ENCODE data around the gene TMEM45A. TPM values are rescaled to one million over a fixed set of nuclear protein-coding genes. Genes with fewer than 3 reads are reported as not detected.

Gene TMEM45A
- total RNA-seq, 2 donors from 2014 or later: 0.17 to 0.65 TPM

DNA sequence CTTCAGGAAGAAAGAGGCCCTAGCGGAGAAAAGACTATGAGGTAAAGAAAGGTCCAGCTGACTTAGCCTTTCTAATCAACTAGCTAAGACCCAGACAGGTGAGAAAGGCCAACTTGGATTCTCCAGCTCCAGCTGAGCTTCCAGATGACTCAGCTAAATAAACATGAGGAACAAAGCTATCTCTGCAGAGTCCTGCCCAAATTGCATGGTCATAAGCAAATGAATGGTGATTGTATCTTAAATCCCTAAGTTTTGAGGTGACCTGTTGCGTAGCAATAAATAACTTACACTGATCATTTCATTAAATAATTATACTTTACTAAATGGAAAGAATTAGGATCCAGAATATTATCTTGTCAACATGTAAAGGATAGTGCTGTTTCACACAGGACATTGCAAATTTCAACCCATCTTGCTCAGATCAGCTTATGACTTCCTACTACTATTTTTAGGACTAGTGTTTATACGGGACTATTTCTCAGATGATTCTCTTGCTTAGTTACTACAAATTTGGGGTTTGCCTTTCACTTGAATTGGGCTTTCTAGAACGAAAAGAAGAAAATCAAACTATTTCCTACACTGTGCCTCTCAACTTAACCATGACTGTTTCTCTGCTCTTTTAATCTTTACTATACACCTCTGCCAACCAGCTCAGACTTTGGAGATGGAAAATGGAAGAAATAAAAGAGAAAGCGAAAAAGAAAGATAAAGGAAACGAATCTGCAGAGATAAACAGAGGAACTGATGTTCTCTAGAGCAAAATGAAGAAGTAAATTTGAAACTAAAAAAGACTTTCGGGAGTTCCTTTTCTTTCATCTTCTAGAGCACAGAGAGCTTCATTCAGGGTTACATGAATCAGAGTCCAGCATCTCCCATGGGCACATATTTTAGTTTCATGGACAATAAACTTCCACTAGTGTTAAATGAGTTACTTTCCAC is 110.4 kb downstream of the TMEM45A start:
- no peak for DNase-seq
- peak; percentile 30 for ATAC-seq
- Mint-ChIP-seq H3K27ac (peak overlapping the region; percentile 10), H3K4me1 (peaks cover 13% of the 10 kb centered on the region), H3K27me3 (peaks cover 4% of the 10 kb centered on the region), H3K36me3 (ENCODE audit: low read depth) (peaks cover 2% of the 10 kb centered on the region), H3K4me3 (peak overlapping the region; percentile 74)
- no peaks in the 10 kb centered on the region for H3K9me3 ChIP-seq (ENCODE audit: control insufficient read depth, low read length, poor library complexity, severe bottlenecking)

DNA sequence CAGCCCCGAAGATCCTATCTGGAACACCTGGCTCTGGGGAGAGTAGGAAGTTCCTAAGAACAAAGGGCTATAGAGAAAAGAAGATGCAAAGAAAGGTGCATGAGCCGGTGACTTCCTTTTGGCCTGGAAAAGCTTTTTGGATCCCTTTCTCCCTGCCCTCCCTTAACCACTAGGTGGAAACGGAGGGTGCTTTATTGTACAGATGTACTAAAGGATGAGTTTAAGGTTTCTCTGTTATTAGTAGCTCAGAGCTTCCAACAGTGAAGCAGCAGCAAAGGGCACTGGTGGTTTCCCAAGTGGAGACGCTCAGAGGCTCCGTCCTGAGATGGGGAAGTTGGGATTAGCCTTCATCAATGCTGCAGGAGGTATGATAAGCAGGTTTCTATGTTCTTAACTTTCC is 111.0 kb downstream of the TMEM45A start:
- DNase-seq (no peak), ATAC-seq (no peak)
- no peaks in the 10 kb centered on the region for H3K9me3 ChIP-seq (ENCODE audit: control insufficient read depth, low read length, poor library complexity, severe bottlenecking)
- Mint-ChIP-seq H3K4me1 (peaks cover 13% of the 10 kb centered on the region), H3K27me3 (peaks cover 8% of the 10 kb centered on the region), H3K4me3 (no peak overlapping the region), H3K27ac (peak overlapping the region; percentile 10), H3K36me3 (ENCODE audit: low read depth) (no peaks in the 10 kb centered on the region)

- H3K36me3 Mint-ChIP-seq (ENCODE audit: low read depth): peaks cover 3% of the 10 kb centered on the region
- ATAC-seq (no peak), DNase-seq (no peak)
- no peak overlapping the region for H3K4me3 Mint-ChIP-seq
- H3K27ac Mint-ChIP-seq: no peak overlapping the region
- H3K27me3 Mint-ChIP-seq: peaks cover 27% of the 10 kb centered on the region
- H3K9me3 ChIP-seq (ENCODE audit: control insufficient read depth, low read length, poor library complexity, severe bottlenecking): no peaks in the 10 kb centered on the region
- H3K4me1 Mint-ChIP-seq: peaks cover 11% of the 10 kb centered on the region
Observed at GRCh38 chr3:100605358-100605757, 112.9 kb downstream of the TMEM45A start.

- no peak for ATAC-seq
- no peak overlapping the region for H3K27ac Mint-ChIP-seq
Observed at GRCh38 chr3:100606894-100607512, 114.6 kb downstream of the TMEM45A start.

GRCh38 chr3:100609305-100609704 is 116.9 kb downstream of the TMEM45A start, which contains the start of gene ADGRG7:
ADGRG7 (plus strand) TSS chr3:100609601; CDS start chr3:100609857, 256 bp downstream.
- Mint-ChIP-seq H3K4me1 (no peaks in the 10 kb centered on the region), H3K27me3 (peaks cover 52% of the 10 kb centered on the region), H3K27ac (no peak within 1 kb of the TSS), H3K36me3 (ENCODE audit: low read depth) (peaks cover 3% of the 10 kb centered on the region), H3K4me3 (no peak within 1 kb of the TSS)
- DNase-seq (no peak), ATAC-seq (no peak)
- no peaks in the 10 kb centered on the region for H3K9me3 ChIP-seq (ENCODE audit: control insufficient read depth, low read length, poor library complexity, severe bottlenecking)

More at GRCh38 chr3:100606894-100607512, 114.6 kb downstream of the TMEM45A start:
- Mint-ChIP-seq H3K27me3 (peaks cover 36% of the 10 kb centered on the region), H3K4me1 (peaks cover 10% of the 10 kb centered on the region), H3K4me3 (no peak overlapping the region), H3K36me3 (ENCODE audit: low read depth) (peaks cover 3% of the 10 kb centered on the region)
- H3K9me3 ChIP-seq (ENCODE audit: control insufficient read depth, low read length, poor library complexity, severe bottlenecking): no peaks in the 10 kb centered on the region
- no peak for DNase-seq

DNA sequence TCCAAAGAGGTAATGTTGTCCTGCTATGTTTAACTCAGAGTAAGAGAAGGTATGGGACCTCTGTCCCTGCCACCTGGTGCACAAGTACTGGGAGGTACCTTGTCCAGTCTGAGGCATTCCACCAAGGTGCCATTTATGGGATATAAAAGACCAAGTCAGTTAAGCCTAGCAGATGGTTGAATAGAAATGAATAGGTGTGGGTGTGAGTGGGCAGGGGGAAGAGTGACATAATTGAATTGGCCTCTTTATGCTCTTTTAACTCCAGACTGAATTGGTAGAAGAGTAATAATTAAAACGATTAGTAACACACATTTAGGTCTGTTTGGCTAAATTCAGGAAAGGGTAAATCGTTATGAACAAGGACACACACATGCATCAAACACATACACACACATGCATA is 117.5 kb downstream of the TMEM45A start:
- DNase-seq (no peak), ATAC-seq (no peak)
- Mint-ChIP-seq H3K27me3 (peaks cover 52% of the 10 kb centered on the region), H3K36me3 (ENCODE audit: low read depth) (peaks cover 3% of the 10 kb centered on the region), H3K4me1 (no peaks in the 10 kb centered on the region), H3K4me3 (no peak overlapping the region), H3K27ac (no peak overlapping the region)
- H3K9me3 ChIP-seq (ENCODE audit: control insufficient read depth, low read length, poor library complexity, severe bottlenecking): no peaks in the 10 kb centered on the region

GRCh38 chr3:100611221-100611620 is 118.8 kb downstream of the TMEM45A start:
- no peak overlapping the region for H3K27ac Mint-ChIP-seq
- H3K9me3 ChIP-seq (ENCODE audit: control insufficient read depth, low read length, poor library complexity, severe bottlenecking): no peaks in the 10 kb centered on the region
- H3K4me3 Mint-ChIP-seq: no peak overlapping the region
- peaks cover 3% of the 10 kb centered on the region for H3K36me3 Mint-ChIP-seq (ENCODE audit: low read depth)
- DNase-seq: no peak
- peaks cover 57% of the 10 kb centered on the region for H3K27me3 Mint-ChIP-seq
- H3K4me1 Mint-ChIP-seq: no peaks in the 10 kb centered on the region
- no peak for ATAC-seq

DNA sequence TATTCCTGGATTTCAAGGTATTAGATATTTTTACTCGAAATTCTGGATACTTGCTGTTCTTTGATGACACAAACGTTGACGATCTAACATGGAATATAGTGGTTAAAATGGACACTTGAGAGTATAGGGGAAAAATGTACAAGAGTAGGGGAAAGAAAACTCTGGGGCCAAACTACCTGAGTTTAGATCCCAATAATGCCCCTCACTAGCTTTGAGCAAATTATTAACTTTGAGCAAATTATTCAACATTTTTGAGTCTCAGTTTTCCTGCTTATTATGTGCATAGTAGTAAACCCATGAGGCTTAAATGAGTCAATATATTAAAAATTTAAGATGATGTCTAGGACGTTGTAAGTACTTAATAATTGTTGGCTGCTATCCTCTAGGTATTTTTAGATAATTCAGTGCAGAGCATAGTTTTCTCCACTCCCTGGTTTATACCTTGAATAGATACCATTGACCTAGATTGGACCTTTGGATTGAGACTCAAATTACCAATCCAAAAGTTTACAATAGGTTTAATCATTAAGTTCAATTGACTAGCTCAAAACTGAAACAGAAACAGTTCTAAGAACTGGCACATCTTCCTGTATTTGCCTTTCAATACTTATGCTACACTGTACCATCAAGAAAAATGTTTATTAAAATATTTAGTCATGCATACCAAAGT is 121.4 kb downstream of the TMEM45A start:
- Mint-ChIP-seq H3K27ac (no peak overlapping the region), H3K4me3 (no peak overlapping the region)

DNA sequence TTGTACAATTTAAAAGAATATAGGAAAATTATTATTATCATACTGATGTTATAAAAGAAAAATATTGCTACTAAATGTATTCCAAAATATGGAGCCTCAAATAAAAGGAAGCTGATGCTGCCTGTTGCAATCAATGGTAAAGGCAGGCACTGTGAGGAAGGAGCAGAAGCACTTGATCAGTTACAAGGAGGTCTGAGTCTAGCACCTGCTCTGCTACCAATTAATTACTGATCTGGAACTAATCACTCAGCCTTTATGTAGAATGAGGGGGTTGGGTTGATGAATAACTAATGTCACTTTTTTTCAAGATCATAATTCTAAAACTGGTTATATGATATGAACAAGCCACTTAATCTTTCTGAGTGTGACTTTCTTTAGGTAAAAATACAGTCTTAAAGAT is 122.5 kb downstream of the TMEM45A start:
- no peak overlapping the region for H3K4me3 Mint-ChIP-seq
- no peak overlapping the region for H3K27ac Mint-ChIP-seq
- H3K27me3 Mint-ChIP-seq: peaks cover 39% of the 10 kb centered on the region
- DNase-seq (no peak), ATAC-seq (no peak)
- H3K9me3 ChIP-seq (ENCODE audit: control insufficient read depth, low read length, poor library complexity, severe bottlenecking): no peaks in the 10 kb centered on the region
- no peaks in the 10 kb centered on the region for H3K4me1 Mint-ChIP-seq
- peaks cover 2% of the 10 kb centered on the region for H3K36me3 Mint-ChIP-seq (ENCODE audit: low read depth)

More for the DNA sequence above, 121.4 kb downstream of the TMEM45A start:
- Mint-ChIP-seq H3K36me3 (ENCODE audit: low read depth) (peaks cover 2% of the 10 kb centered on the region), H3K4me1 (no peaks in the 10 kb centered on the region), H3K27me3 (peaks cover 50% of the 10 kb centered on the region)
- no peak for DNase-seq
- ATAC-seq: no peak
- no peaks in the 10 kb centered on the region for H3K9me3 ChIP-seq (ENCODE audit: control insufficient read depth, low read length, poor library complexity, severe bottlenecking)

DNA sequence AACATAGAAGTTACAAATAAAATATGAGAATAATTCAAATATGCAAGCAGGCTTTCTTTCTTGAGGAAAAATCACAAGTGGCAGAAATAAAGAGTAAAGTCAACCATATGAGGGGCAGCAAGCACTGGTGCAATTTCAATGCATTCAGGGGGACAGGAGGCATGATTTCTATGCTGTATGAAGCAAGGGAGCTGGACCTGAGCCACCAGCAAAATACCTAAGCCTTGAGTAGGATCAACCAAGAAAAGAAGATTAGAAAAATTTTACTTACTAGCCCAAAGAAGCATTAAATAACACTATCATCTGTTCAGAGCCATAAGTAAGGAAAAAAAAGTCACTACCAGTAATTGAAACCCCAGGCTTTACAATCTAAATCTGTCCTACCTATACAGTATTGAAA is 123.3 kb downstream of the TMEM45A start:
- no peaks in the 10 kb centered on the region for H3K36me3 Mint-ChIP-seq (ENCODE audit: low read depth)
- DNase-seq: no peak
- no peak for ATAC-seq

GRCh38 chr3:100621251-100621650 is 128.8 kb downstream of the TMEM45A start:
- H3K36me3 Mint-ChIP-seq (ENCODE audit: low read depth): no peaks in the 10 kb centered on the region
- H3K4me1 Mint-ChIP-seq: no peaks in the 10 kb centered on the region
- no peaks in the 10 kb centered on the region for H3K9me3 ChIP-seq (ENCODE audit: control insufficient read depth, low read length, poor library complexity, severe bottlenecking)
- no peaks in the 10 kb centered on the region for H3K27me3 Mint-ChIP-seq
- H3K27ac Mint-ChIP-seq: no peak overlapping the region
- ATAC-seq (no peak), DNase-seq (no peak)
- no peak overlapping the region for H3K4me3 Mint-ChIP-seq

More for the DNA sequence above, 123.3 kb downstream of the TMEM45A start:
- Mint-ChIP-seq H3K4me3 (no peak overlapping the region), H3K4me1 (no peaks in the 10 kb centered on the region), H3K27ac (no peak overlapping the region), H3K27me3 (peaks cover 31% of the 10 kb centered on the region)
- H3K9me3 ChIP-seq (ENCODE audit: control insufficient read depth, low read length, poor library complexity, severe bottlenecking): no peaks in the 10 kb centered on the region
